HL-60 (cell line): ENCODE measurements around the gene BSCL2.

Experiments used
- DNase-seq, 2 experiments: peaks; one replicate each; pipeline ENCODE4 v3.0.0-alpha.2; 2010 to 2020; ENCODE audit warnings: low read depth in 1 of 2, low spot score in 1 of 2
- H3K27ac ChIP-seq: fragments of 250-450 bp; sonication (Bioruptor Pico); replicated peaks from 2 replicates; pipeline ENCODE4 v1.5.1; 2020; ENCODE audit warnings: mild to moderate bottlenecking, moderate library complexity
- H3K27me3 ChIP-seq: fragments of 250-450 bp; sonication (Bioruptor Pico); 2 replicates; pipeline ENCODE4 v1.5.1; 2021; ENCODE audit warnings: mild to moderate bottlenecking, moderate library complexity; ENCODE audit not compliant: insufficient read depth, poor library complexity, severe bottlenecking
- H3K4me3 ChIP-seq: replicated peaks from 2 replicates; pipeline ENCODE4 v1.5.1; 2011; ENCODE audit warnings: mild to moderate bottlenecking, control low read depth, low read length; ENCODE audit not compliant: insufficient read depth
- CTCF ChIP-seq: IDR thresholded peaks from one replicate; pipeline ENCODE4 v1.5.1; 2011; ENCODE audit warnings: low read length, control low read depth, inconsistent platforms; ENCODE audit not compliant: insufficient read depth
- GABPA ChIP-seq: IDR thresholded peaks from 2 replicates; pipeline ENCODE4 v1.6.1; 2012; ENCODE audit warnings: low read depth
- POLR2AphosphoS5 ChIP-seq: IDR thresholded peaks from 2 replicates; pipeline ENCODE4 v1.6.1; 2012; ENCODE audit warnings: low read depth
- REST ChIP-seq: IDR thresholded peaks from 2 replicates; pipeline ENCODE4 v1.6.1; 2012; ENCODE audit warnings: low read depth; ENCODE audit not compliant: insufficient replicate concordance
- SPI1 ChIP-seq: IDR thresholded peaks from 2 replicates; pipeline ENCODE4 v1.6.1; 2012; ENCODE audit warnings: low read depth, mild to moderate bottlenecking, borderline replicate concordance

BSCL2 gene

GRCh38 chr11:62726156-62726914 is 19.1 kb upstream of the BSCL2 start:
- TF ChIP-seq GABPA (no peak), CTCF (no peak), SPI1 (no peak), REST (no peak), POLR2AphosphoS5 (no peak)
- H3K4me3 ChIP-seq = peak overlapping the region; percentile 93
- DNase-seq = no peak
- H3K27ac ChIP-seq = peak overlapping the region; percentile 89
- no peaks in the 10 kb centered on the region for H3K27me3 ChIP-seq

- TF ChIP-seq GABPA = no peak
- no peak for TF ChIP-seq CTCF
- TF ChIP-seq REST = no peak
- no peak for TF ChIP-seq SPI1
- TF ChIP-seq POLR2AphosphoS5 = no peak
Measured at GRCh38 chr11:62725646-62726045, 18.4 kb upstream of the BSCL2 start.

GRCh38 chr11:62724171-62724570 is 16.9 kb upstream of the BSCL2 start:
- TF ChIP-seq CTCF (no peak), REST (no peak), GABPA (no peak), SPI1 (no peak), POLR2AphosphoS5 (no peak)
- H3K27ac ChIP-seq = no peak overlapping the region

More at GRCh38 chr11:62725646-62726045, 18.4 kb upstream of the BSCL2 start:
- DNase-seq = no peak
- Histone ChIP-seq H3K4me3 (peak overlapping the region; percentile 93), H3K27ac (peak overlapping the region; percentile 89), H3K27me3 (no peaks in the 10 kb centered on the region)

More at GRCh38 chr11:62724171-62724570, 16.9 kb upstream of the BSCL2 start:
- Histone ChIP-seq H3K4me3 (no peak overlapping the region), H3K27me3 (no peaks in the 10 kb centered on the region)
- DNase-seq = no peak
